Vagina (tissue), 2 donors: ENCODE data around the gene NPHP1. TPM values are rescaled to one million over a fixed set of nuclear protein-coding genes. Genes with fewer than 3 reads are reported as not detected.
A peak's percentile ranks its signal among the peaks of the same experiment; 100 is the strongest.
"Not testable (repeated sequence)": the region's sequence is repeated elsewhere in the genome, so short reads cannot be mapped to it uniquely, and the experiment has no call there.

Experiments
- DNase-seq, 2 donors: peaks; one replicate each; pipeline ENCODE4 v3.0.0-alpha.2; 2017; ENCODE audit errors: extremely low spot score in 2 of 2
- H3K27ac ChIP-seq: fragments of 200-600 bp; sonication (generic); one replicate; pipeline ENCODE4 v1.5.1; 2019
- H3K27me3 ChIP-seq: fragments of 200-600 bp; sonication (generic); one replicate; pipeline ENCODE4 v1.5.1; 2019
- H3K36me3 ChIP-seq, 2 donors: fragments of 200-600 bp; sonication (generic); one replicate each; pipeline ENCODE4 v1.5.1; 2017 to 2019
- H3K4me1 ChIP-seq: fragments of 200-600 bp; sonication (generic); one replicate; pipeline ENCODE4 v1.5.1; 2019
- H3K4me3 ChIP-seq, 2 donors: fragments of 200-600 bp; sonication (generic); 1 replicate in 1 of 2; 2 replicates in 1 of 2; pipeline ENCODE4 v1.5.1; 2016 to 2019
- H3K9me3 ChIP-seq: fragments of 200-600 bp; sonication (generic); one replicate; pipeline ENCODE4 v1.5.1; 2019
- CTCF ChIP-seq, 3 experiments: fragments of 450-650 bp in 2 of 3; fragments of 200-600 bp in 1 of 3; sonication (generic) in 1 of 3; IDR thresholded peaks; one replicate each; pipeline ENCODE4 v1.5.1; 2017 to 2019; ENCODE audit warnings: antibody characterized with exemption in 3 of 3, mild to moderate bottlenecking in 2 of 3, moderate library complexity in 2 of 3
- POLR2A ChIP-seq, 2 donors: fragments of 450-650 bp; IDR thresholded peaks; one replicate each; pipeline ENCODE4 v1.6.1; 2017; ENCODE audit warnings: antibody characterized with exemption in 2 of 2, mild to moderate bottlenecking in 2 of 2, moderate library complexity in 2 of 2
- POLR2AphosphoS5 ChIP-seq, 2 donors: sonication (generic); formaldehyde crosslinking; IDR thresholded peaks; one replicate each; pipeline ENCODE4 v1.9.0; 2017; ENCODE audit warnings: antibody characterized with exemption in 2 of 2, mild to moderate bottlenecking in 2 of 2, low read depth in 1 of 2; ENCODE audit not compliant: insufficient read depth in 1 of 2
- intact Hi-C: fragments of 100-400 bp; cut with DNase I; formaldehyde crosslinking; loops from one replicate; pipeline ENCODE4 v1.15.1; 2023
- total RNA-seq: library from RNA; depleted of rRNA; stranded (reverse); fragments of >200 nt; gene quantifications from one replicate; pipeline ENCODE4 v1.2.3, GENCODE V29; 2016

NPHP1 gene
- total RNA-seq, 1 donor from 2014 or later = 4.9 TPM

GRCh38 chr2:110216199-110216598, 11.4 kb upstream of the NPHP1 start:
- no peaks in the 10 kb centered on the region for H3K36me3 ChIP-seq
- no peak for DNase-seq
- TF ChIP-seq CTCF (IDR thresholded peaks at IDR 0.05) = no peak
- TF ChIP-seq POLR2AphosphoS5 (IDR thresholded peaks at IDR 0.05; ENCODE audit: insufficient read depth in 1 of 2, low read depth in 1 of 2) = no peak
- TF ChIP-seq POLR2A (IDR thresholded peaks at IDR 0.05) = no peak
- H3K27me3 ChIP-seq = no peaks in the 10 kb centered on the region
- no peaks in the 10 kb centered on the region for H3K9me3 ChIP-seq
- intact Hi-C loops = no loop called here
- H3K4me1 ChIP-seq = peaks cover 7% of the 10 kb centered on the region
- no peak overlapping the region for H3K27ac ChIP-seq
- no peak overlapping the region for H3K4me3 ChIP-seq

- intact Hi-C loops = no loop called here
- DNase-seq = no peak
- no peak overlapping the region for H3K27ac ChIP-seq
Measured at GRCh38 chr2:110215566-110216158, 10.8 kb upstream of the NPHP1 start.

GRCh38 chr2:110215091-110215490, 10.3 kb upstream of the NPHP1 start:
- no peak overlapping the region for H3K4me3 ChIP-seq
- no peak for DNase-seq
- no peak overlapping the region for H3K27ac ChIP-seq
- no peaks in the 10 kb centered on the region for H3K36me3 ChIP-seq
- H3K4me1 ChIP-seq = peaks cover 12% of the 10 kb centered on the region
- TF ChIP-seq POLR2A (IDR thresholded peaks at IDR 0.05) = no peak
- TF ChIP-seq CTCF (IDR thresholded peaks at IDR 0.05) = no peak
- TF ChIP-seq POLR2AphosphoS5 (IDR thresholded peaks at IDR 0.05; ENCODE audit: insufficient read depth in 1 of 2, low read depth in 1 of 2) = no peak
- H3K27me3 ChIP-seq = no peaks in the 10 kb centered on the region
- intact Hi-C loops = no loop called here
- no peaks in the 10 kb centered on the region for H3K9me3 ChIP-seq

More at GRCh38 chr2:110215566-110216158, 10.8 kb upstream of the NPHP1 start:
- Histone ChIP-seq H3K9me3 (no peaks in the 10 kb centered on the region), H3K4me3 (no peak overlapping the region), H3K36me3 (no peaks in the 10 kb centered on the region), H3K4me1 (peaks cover 12% of the 10 kb centered on the region), H3K27me3 (no peaks in the 10 kb centered on the region)
- no peak for TF ChIP-seq POLR2AphosphoS5 (IDR thresholded peaks at IDR 0.05; ENCODE audit: insufficient read depth in 1 of 2, low read depth in 1 of 2)
- TF ChIP-seq POLR2A (IDR thresholded peaks at IDR 0.05) = no peak
- TF ChIP-seq CTCF (IDR thresholded peaks at IDR 0.05) = no peak

- DNase-seq, H3K36me3 ChIP-seq, intact Hi-C loops, H3K4me3 ChIP-seq, H3K27me3 ChIP-seq, H3K9me3 ChIP-seq, H3K27ac ChIP-seq: not testable (repeated sequence)
- peaks cover 12% of the 10 kb centered on the region for H3K4me1 ChIP-seq
Measured at GRCh38 chr2:110213522-110213921, 8.7 kb upstream of the NPHP1 start.

GRCh38 chr2:110211938-110212858, 7.4 kb upstream of the NPHP1 start, which contains the start of gene MTLN:
Gene MTLN (minus strand): TSS chr2:110212547. CDS start chr2:110212525, 22 bp downstream.
- H3K4me3 ChIP-seq = peak within 1 kb of the TSS; percentile 57 to 74
- TF ChIP-seq CTCF (IDR thresholded peaks at IDR 0.05) = peak in 1 of 3 experiments; percentile 38
- no peak for TF ChIP-seq POLR2A (IDR thresholded peaks at IDR 0.05)
- TF ChIP-seq POLR2AphosphoS5 (IDR thresholded peaks at IDR 0.05; ENCODE audit: insufficient read depth in 1 of 2, low read depth in 1 of 2) = peak; percentile 82 to 88
- no peak for DNase-seq
- H3K27ac ChIP-seq = peak within 1 kb of the TSS; percentile 68
- no peaks in the 10 kb centered on the region for H3K36me3 ChIP-seq
- no peaks in the 10 kb centered on the region for H3K9me3 ChIP-seq
- H3K4me1 ChIP-seq = peaks cover 12% of the 10 kb centered on the region
- no peaks in the 10 kb centered on the region for H3K27me3 ChIP-seq
- intact Hi-C loops = no loop called here
